ENCODE results near the gene CNPY4.

Gene CNPY4

GRCh38 chr7:100119072-100119969 lies at the start of gene CNPY4, which contains the start of gene TAF6:
CNPY4 (plus strand) TSS chr7:100119634; CDS start chr7:100119745, 111 bp downstream.
TAF6 (minus strand) TSS chr7:100119358; CDS start chr7:100114209, 5,149 bp downstream.
- no peak for TF ChIP-seq CTCF (IDR thresholded peaks at IDR 0.05)

- TF ChIP-seq CTCF (IDR thresholded peaks at IDR 0.05): no peak
Measured at GRCh38 chr7:100069991-100070390, 49.4 kb upstream of the CNPY4 start.

- no peak for TF ChIP-seq CTCF (IDR thresholded peaks at IDR 0.05)
Measured at GRCh38 chr7:100071018-100071723, 48.3 kb upstream of the CNPY4 start.

- TF ChIP-seq CTCF (IDR thresholded peaks at IDR 0.05): no peak
Measured at GRCh38 chr7:100072462-100072861, 47.0 kb upstream of the CNPY4 start.

GRCh38 chr7:100074841-100075240 lies 44.6 kb upstream of the CNPY4 start:
- TF ChIP-seq CTCF (IDR thresholded peaks at IDR 0.05): no peak

- no peak for TF ChIP-seq CTCF (IDR thresholded peaks at IDR 0.05)
Measured at GRCh38 chr7:100075418-100075817, 44.0 kb upstream of the CNPY4 start.

GRCh38 chr7:100077205-100077604 lies 42.2 kb upstream of the CNPY4 start:
- no peak for TF ChIP-seq CTCF (IDR thresholded peaks at IDR 0.05)

All from LNCAP (cell line).